OCI-LY1 (cell line): ENCODE data around the gene PLA2G2D.

Source experiments
- H2AFZ ChIP-seq: fragments of 200-600 bp; sonication (generic), shearing (Covaris generic); 2 replicates; pipeline ENCODE4 v1.6.0; 2014; ENCODE audit warnings: antibody characterized with exemption, mild to moderate bottlenecking, low read length
- H3F3A ChIP-seq: fragments of 200-600 bp; sonication (generic), shearing (Covaris generic); 2 replicates; pipeline ENCODE4 v1.6.0; 2014; ENCODE audit warnings: mild to moderate bottlenecking, antibody characterized with exemption, low read length, moderate library complexity; ENCODE audit not compliant: insufficient read depth
- H3K27ac ChIP-seq: fragments of 200-600 bp; sonication (generic); 2 replicates; pipeline ENCODE4 v1.5.1; 2014; ENCODE audit warnings: low read length, mixed run types, mild to moderate bottlenecking, low read depth; ENCODE audit not compliant: poor library complexity, severe bottlenecking
- H3K27me3 ChIP-seq: fragments of 200-600 bp; sonication (generic); 2 replicates; pipeline ENCODE4 v1.6.0; 2014; ENCODE audit warnings: antibody characterized with exemption, mild to moderate bottlenecking, low read length, moderate library complexity; ENCODE audit not compliant: insufficient read depth
- H3K36me3 ChIP-seq: fragments of 200-600 bp; sonication (generic); 2 replicates; pipeline ENCODE4 v1.6.1; 2014; ENCODE audit warnings: mild to moderate bottlenecking, antibody characterized with exemption, low read length, moderate library complexity, mixed read lengths; ENCODE audit not compliant: insufficient read depth
- H3K4me1 ChIP-seq: fragments of 200-600 bp; sonication (generic); 2 replicates; pipeline ENCODE4 v1.5.1; 2014; ENCODE audit warnings: mild to moderate bottlenecking, low read length, moderate library complexity; ENCODE audit not compliant: insufficient read depth, severe bottlenecking
- H3K4me2 ChIP-seq: fragments of 200-600 bp; sonication (generic), shearing (Covaris generic); 2 replicates; pipeline ENCODE4 v1.6.1; 2014; ENCODE audit warnings: low read length
- H3K4me3 ChIP-seq: fragments of 200-600 bp; sonication (generic); 2 replicates; pipeline ENCODE4 v1.5.1; 2014; ENCODE audit warnings: low read length, low read depth, mild to moderate bottlenecking, mixed read lengths; ENCODE audit not compliant: poor library complexity, severe bottlenecking
- H3K79me2 ChIP-seq: fragments of 200-600 bp; shearing (Covaris generic); 2 replicates; pipeline ENCODE4 v1.6.1; 2016; ENCODE audit warnings: mixed run types, low read length, mixed read lengths; ENCODE audit not compliant: insufficient read depth
- H3K9ac ChIP-seq: fragments of 200-600 bp; sonication (generic), shearing (Covaris generic); 2 replicates; pipeline ENCODE4 v1.6.1; 2014; ENCODE audit warnings: mild to moderate bottlenecking, low read length, mixed read lengths
- H3K9me2 ChIP-seq: fragments of 200-600 bp; sonication (generic), shearing (Covaris generic); 2 replicates; pipeline ENCODE4 v1.6.1; 2014; ENCODE audit warnings: low read depth, mild to moderate bottlenecking, low read length, mixed read lengths
- H3K9me3 ChIP-seq: fragments of 200-600 bp; shearing (Covaris generic); 2 replicates; pipeline ENCODE4 v1.6.1; 2014; ENCODE audit warnings: low read length, mixed read lengths
- H4K20me1 ChIP-seq: fragments of 200-600 bp; sonication (generic), shearing (Covaris generic); 2 replicates; pipeline ENCODE4 v1.6.0; 2016; ENCODE audit warnings: mild to moderate bottlenecking, low read length; ENCODE audit not compliant: insufficient read depth
- EZH2 ChIP-seq: fragments of 200-600 bp; sonication (generic), shearing (Covaris generic); IDR thresholded peaks from 2 replicates; pipeline ENCODE4 v1.8.0; 2017; ENCODE audit warnings: borderline replicate concordance, mixed run types, mild to moderate bottlenecking, antibody characterized with exemption, low read length, moderate library complexity, mixed read lengths
- TF ChIP-seq, protein P1 (sequence below): fragments of 200-600 bp; sonication (generic), shearing (Covaris generic); IDR thresholded peaks from 2 replicates; pipeline ENCODE4 v1.5.1; 2017; ENCODE audit warnings: mild to moderate bottlenecking, antibody characterized with exemption, low read length, moderate library complexity, mixed read lengths

The PLA2G2D gene

DNA sequence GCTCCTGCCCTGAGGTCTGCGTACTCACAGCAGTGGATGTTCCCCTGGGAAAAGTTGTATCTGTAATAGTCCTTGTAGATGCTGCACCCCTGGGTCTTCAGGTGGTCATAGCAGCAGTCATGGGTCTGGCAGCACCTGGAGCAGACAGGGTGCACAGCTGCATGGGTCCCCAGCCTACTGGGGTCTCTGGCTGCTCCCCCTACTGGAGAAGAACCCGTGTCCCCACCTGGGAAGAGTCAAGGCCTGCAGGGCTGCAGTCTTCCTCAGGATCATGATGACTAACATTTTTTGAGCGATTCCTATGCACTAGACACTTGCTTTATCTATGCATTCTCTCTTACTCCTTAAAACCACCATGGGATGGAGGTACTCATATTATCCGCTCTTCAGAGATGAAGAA lies 3.9 kb downstream of the PLA2G2D start:
- Histone ChIP-seq H3K4me3 (no peak overlapping the region), H3K27ac (no peak overlapping the region), H3F3A (no peaks in the 10 kb centered on the region), H3K36me3 (no peaks in the 10 kb centered on the region), H3K79me2 (no peaks in the 10 kb centered on the region), H3K9ac (no peak overlapping the region), H3K27me3 (no peaks in the 10 kb centered on the region; the same call in 1 of the 2 replicates), H3K4me1 (no peaks in the 10 kb centered on the region), H3K4me2 (no peak overlapping the region), H3K9me3 (no peaks in the 10 kb centered on the region), H2AFZ (no peak overlapping the region), H3K9me2 (no peaks in the 10 kb centered on the region), H4K20me1 (no peaks in the 10 kb centered on the region)
- TF ChIP-seq, protein P1, sequence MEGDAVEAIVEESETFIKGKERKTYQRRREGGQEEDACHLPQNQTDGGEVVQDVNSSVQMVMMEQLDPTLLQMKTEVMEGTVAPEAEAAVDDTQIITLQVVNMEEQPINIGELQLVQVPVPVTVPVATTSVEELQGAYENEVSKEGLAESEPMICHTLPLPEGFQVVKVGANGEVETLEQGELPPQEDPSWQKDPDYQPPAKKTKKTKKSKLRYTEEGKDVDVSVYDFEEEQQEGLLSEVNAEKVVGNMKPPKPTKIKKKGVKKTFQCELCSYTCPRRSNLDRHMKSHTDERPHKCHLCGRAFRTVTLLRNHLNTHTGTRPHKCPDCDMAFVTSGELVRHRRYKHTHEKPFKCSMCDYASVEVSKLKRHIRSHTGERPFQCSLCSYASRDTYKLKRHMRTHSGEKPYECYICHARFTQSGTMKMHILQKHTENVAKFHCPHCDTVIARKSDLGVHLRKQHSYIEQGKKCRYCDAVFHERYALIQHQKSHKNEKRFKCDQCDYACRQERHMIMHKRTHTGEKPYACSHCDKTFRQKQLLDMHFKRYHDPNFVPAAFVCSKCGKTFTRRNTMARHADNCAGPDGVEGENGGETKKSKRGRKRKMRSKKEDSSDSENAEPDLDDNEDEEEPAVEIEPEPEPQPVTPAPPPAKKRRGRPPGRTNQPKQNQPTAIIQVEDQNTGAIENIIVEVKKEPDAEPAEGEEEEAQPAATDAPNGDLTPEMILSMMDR = no peak
- TF ChIP-seq EZH2 = no peak

DNA sequence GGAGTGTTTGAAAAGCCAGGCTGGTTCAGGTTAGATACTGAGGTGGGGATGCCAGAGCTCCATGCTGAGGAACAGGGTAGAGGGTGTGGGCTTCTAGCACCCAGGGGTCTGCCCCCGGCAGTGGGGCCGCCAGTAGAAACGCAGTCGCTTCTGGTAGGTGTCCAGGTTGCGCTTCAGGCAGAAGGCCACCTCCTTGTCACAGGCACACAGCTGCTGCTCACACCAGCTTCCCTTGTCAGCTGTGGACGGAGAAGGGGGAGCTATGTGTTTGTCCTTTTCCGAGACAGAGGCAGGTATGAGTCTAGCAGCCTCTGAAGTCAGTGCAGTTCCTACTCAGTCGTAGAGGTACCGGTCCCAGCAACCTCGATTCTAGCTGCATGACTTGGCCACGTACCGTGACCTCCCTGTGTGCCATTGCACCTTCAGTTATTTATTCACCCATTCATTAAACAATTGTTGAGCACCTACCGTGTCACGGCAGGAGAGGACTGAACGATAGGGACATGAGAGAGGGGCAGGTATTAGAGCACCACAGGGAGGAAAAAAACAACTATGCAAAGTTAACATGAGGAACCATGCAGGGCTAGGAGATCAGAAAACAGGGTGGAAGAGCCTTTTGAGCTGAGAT lies 5.2 kb downstream of the PLA2G2D start:
- no peak overlapping the region for H3K4me3 ChIP-seq
- no peaks in the 10 kb centered on the region for H3K36me3 ChIP-seq

DNA sequence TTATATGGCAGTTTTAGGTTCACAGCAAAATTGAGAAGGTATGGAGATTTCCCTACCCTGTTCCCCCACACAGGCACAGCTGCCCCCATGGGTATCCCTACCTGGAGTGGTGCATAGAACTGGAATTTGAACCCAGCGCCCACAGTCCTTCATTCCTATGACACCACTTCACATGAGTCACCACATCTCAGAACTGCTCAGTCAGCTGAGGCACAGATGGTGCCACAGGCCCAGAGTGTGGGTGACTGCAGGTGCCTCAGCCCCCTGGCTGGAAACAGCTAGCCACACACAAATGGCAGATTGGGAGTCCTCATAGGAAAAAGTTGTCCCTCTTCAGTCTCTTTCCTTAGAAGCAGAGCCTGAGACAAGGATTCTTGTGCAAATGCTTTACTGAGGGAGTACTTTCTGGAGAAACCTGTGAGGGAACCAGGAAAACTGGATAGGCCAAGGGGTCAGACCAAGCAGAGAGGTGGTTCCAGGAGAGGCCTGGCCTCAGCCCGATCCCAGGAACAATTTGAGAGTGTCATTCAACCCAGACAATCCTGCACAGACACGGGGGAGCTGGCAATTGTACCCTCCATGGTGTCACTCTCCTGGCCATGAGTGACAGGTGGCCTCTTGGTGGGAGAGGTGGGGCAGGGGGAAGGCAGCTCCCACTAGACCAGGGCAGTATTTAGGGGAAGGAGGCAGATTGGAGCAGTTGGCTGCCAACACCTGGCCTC lies 6.9 kb downstream of the PLA2G2D start:
- Histone ChIP-seq H4K20me1 (no peaks in the 10 kb centered on the region), H3F3A (no peaks in the 10 kb centered on the region), H3K36me3 (no peaks in the 10 kb centered on the region), H3K9me2 (no peaks in the 10 kb centered on the region), H3K27ac (no peak overlapping the region), H2AFZ (no peak overlapping the region), H3K79me2 (no peaks in the 10 kb centered on the region), H3K4me3 (no peak overlapping the region), H3K4me2 (no peak overlapping the region), H3K4me1 (no peaks in the 10 kb centered on the region), H3K9me3 (no peaks in the 10 kb centered on the region), H3K27me3 (no peaks in the 10 kb centered on the region; the same call in 1 of the 2 replicates), H3K9ac (no peak overlapping the region)
- TF ChIP-seq EZH2 = no peak
- TF ChIP-seq, protein P1 = no peak

More for the DNA sequence above, 5.2 kb downstream of the PLA2G2D start:
- Histone ChIP-seq H2AFZ (no peak overlapping the region), H4K20me1 (no peaks in the 10 kb centered on the region), H3K4me2 (no peak overlapping the region), H3K79me2 (no peaks in the 10 kb centered on the region), H3K27ac (no peak overlapping the region), H3K9me3 (no peaks in the 10 kb centered on the region), H3K9ac (no peak overlapping the region), H3K4me1 (no peaks in the 10 kb centered on the region), H3K9me2 (no peaks in the 10 kb centered on the region), H3K27me3 (no peaks in the 10 kb centered on the region; the same call in 1 of the 2 replicates), H3F3A (no peaks in the 10 kb centered on the region)
- TF ChIP-seq, protein P1 = no peak
- TF ChIP-seq EZH2 = no peak
